GM23338 (cell line): Measurements from ENCODE around the gene IWS1. TPM values are rescaled to one million over a fixed set of nuclear protein-coding genes. Genes with fewer than 3 reads are reported as not detected.

ENCODE experiments used
- ATAC-seq: fragments of 200-7000 bp; cut with Tn5 transposase; 3 replicates; pipeline ENCODE4 v1.9.1; 2020
- DNase-seq: peaks from one replicate; pipeline ENCODE4 v3.0.0-alpha.2; 2015; ENCODE audit warnings: low spot score
- H2AFZ ChIP-seq: fragments of 200-600 bp; sonication (generic); 2 replicates; pipeline ENCODE4 v1.8.0; 2016; ENCODE audit warnings: antibody characterized with exemption, mild to moderate bottlenecking, moderate library complexity
- H3F3A ChIP-seq: fragments of 200-600 bp; sonication (generic); replicated peaks from 2 replicates; pipeline ENCODE4 v1.8.0; 2017; ENCODE audit warnings: antibody characterized with exemption, mixed run types, low read depth
- H3K27ac ChIP-seq: fragments of 200-600 bp; sonication (generic); 2 replicates; pipeline ENCODE4 v1.6.1; 2016; ENCODE audit warnings: low read depth
- H3K27me3 ChIP-seq: fragments of 200-600 bp; sonication (generic); 2 replicates; pipeline ENCODE4 v1.8.0; 2016; ENCODE audit warnings: mild to moderate bottlenecking, mixed run types, moderate library complexity; ENCODE audit not compliant: insufficient read depth
- H3K36me3 ChIP-seq: fragments of 200-600 bp; sonication (generic); 2 replicates; pipeline ENCODE4 v1.8.0; 2016; ENCODE audit warnings: mild to moderate bottlenecking; ENCODE audit not compliant: insufficient read depth
- H3K4me1 ChIP-seq: fragments of 200-600 bp; sonication (generic); 2 replicates; pipeline ENCODE4 v1.8.0; 2016; ENCODE audit warnings: mild to moderate bottlenecking, moderate library complexity; ENCODE audit not compliant: insufficient read depth
- H3K4me2 ChIP-seq: fragments of 200-600 bp; sonication (generic); 2 replicates; pipeline ENCODE4 v1.7.1; 2017; ENCODE audit warnings: mixed run types
- H3K4me3 ChIP-seq: fragments of 200-600 bp; sonication (generic); 2 replicates; pipeline ENCODE4 v1.6.1; 2016; ENCODE audit warnings: mixed run types
- H3K79me2 ChIP-seq: fragments of 200-600 bp; sonication (generic); replicated peaks from 2 replicates; pipeline ENCODE4 v1.8.0; 2017; ENCODE audit warnings: mild to moderate bottlenecking; ENCODE audit not compliant: insufficient read depth
- H3K9me2 ChIP-seq: fragments of 200-600 bp; sonication (generic); 2 replicates; pipeline ENCODE4 v1.8.0; 2017; ENCODE audit not compliant: insufficient read depth
- H4K20me1 ChIP-seq: fragments of 200-600 bp; sonication (generic); replicated peaks from 2 replicates; pipeline ENCODE4 v1.8.0; 2017; ENCODE audit warnings: mild to moderate bottlenecking; ENCODE audit not compliant: insufficient read depth
- H3K27ac Mint-ChIP-seq: 2 replicates; pipeline ENCODE4 v1.8.0; 2020; ENCODE audit warnings: inconsistent platforms, mild to moderate bottlenecking, moderate library complexity, mixed read lengths
- H3K27me3 Mint-ChIP-seq: 3 replicates; pipeline ENCODE4 v1.8.0; 2022; ENCODE audit warnings: low read depth, mild to moderate bottlenecking, moderate library complexity, mixed read lengths, inconsistent platforms; ENCODE audit not compliant: insufficient read depth, poor library complexity
- H3K36me3 Mint-ChIP-seq: 3 replicates; pipeline ENCODE4 v1.8.0; 2021; ENCODE audit warnings: low read depth, mild to moderate bottlenecking, inconsistent platforms, moderate library complexity, mixed read lengths
- H3K4me1 Mint-ChIP-seq: 3 replicates; pipeline ENCODE4 v1.8.0; 2020; ENCODE audit warnings: mild to moderate bottlenecking, inconsistent platforms, mixed read lengths
- H3K4me3 Mint-ChIP-seq: 3 replicates; pipeline ENCODE4 v1.8.0; 2021; ENCODE audit warnings: moderate library complexity, mild to moderate bottlenecking, inconsistent platforms, mixed read lengths
- H3K9me3 Mint-ChIP-seq: 3 replicates; pipeline ENCODE4 v1.8.0; 2020; ENCODE audit warnings: moderate library complexity, mild to moderate bottlenecking, inconsistent platforms, mixed read lengths
- ETS1 ChIP-seq: IDR thresholded peaks from 2 replicates; pipeline ENCODE4 v1.6.1; 2016; ENCODE audit warnings: antibody characterized with exemption
- JUNB ChIP-seq: IDR thresholded peaks from one replicate; pipeline ENCODE4 v1.6.1; 2016; ENCODE audit warnings: antibody characterized with exemption; ENCODE audit not compliant: unreplicated experiment
- NANOG ChIP-seq: IDR thresholded peaks from 2 replicates; pipeline ENCODE4 v1.6.1; 2016; ENCODE audit warnings: antibody characterized with exemption, borderline replicate concordance
- STAT1 ChIP-seq: IDR thresholded peaks from one replicate; pipeline ENCODE4 v1.6.1; 2016; ENCODE audit warnings: antibody characterized with exemption; ENCODE audit not compliant: unreplicated experiment
- polyA plus RNA-seq: library from polyadenylated mRNA; unstranded; fragments of >200 nt; fragmentation: Nextera tagmentation; extraction: Ambion mirVana; gene quantifications from 2 replicates; pipeline ENCODE4 v1.2.1, GENCODE V29; 2016
- total RNA-seq: library from RNA; depleted of rRNA; stranded (reverse); fragments of >200 nt; shearing (Covaris generic); gene quantifications from 2 replicates; pipeline ENCODE4 v1.2.3, GENCODE V29; 2014
- TF ChIP-seq, protein P1 (sequence below): fragments of 250-450 bp; sonication (Bioruptor Pico); IDR thresholded peaks from 2 replicates; pipeline ENCODE4 v1.5.0; 2020; ENCODE audit warnings: mild to moderate bottlenecking, moderate library complexity

IWS1 gene
- total and polyA plus RNA-seq, 2 experiments from 2014 or later, result 82.8 to 97.2 TPM

GRCh38 chr2:127512362-127512761, 13.9 kb downstream of the IWS1 start (continued):
- TF ChIP-seq, protein P1, sequence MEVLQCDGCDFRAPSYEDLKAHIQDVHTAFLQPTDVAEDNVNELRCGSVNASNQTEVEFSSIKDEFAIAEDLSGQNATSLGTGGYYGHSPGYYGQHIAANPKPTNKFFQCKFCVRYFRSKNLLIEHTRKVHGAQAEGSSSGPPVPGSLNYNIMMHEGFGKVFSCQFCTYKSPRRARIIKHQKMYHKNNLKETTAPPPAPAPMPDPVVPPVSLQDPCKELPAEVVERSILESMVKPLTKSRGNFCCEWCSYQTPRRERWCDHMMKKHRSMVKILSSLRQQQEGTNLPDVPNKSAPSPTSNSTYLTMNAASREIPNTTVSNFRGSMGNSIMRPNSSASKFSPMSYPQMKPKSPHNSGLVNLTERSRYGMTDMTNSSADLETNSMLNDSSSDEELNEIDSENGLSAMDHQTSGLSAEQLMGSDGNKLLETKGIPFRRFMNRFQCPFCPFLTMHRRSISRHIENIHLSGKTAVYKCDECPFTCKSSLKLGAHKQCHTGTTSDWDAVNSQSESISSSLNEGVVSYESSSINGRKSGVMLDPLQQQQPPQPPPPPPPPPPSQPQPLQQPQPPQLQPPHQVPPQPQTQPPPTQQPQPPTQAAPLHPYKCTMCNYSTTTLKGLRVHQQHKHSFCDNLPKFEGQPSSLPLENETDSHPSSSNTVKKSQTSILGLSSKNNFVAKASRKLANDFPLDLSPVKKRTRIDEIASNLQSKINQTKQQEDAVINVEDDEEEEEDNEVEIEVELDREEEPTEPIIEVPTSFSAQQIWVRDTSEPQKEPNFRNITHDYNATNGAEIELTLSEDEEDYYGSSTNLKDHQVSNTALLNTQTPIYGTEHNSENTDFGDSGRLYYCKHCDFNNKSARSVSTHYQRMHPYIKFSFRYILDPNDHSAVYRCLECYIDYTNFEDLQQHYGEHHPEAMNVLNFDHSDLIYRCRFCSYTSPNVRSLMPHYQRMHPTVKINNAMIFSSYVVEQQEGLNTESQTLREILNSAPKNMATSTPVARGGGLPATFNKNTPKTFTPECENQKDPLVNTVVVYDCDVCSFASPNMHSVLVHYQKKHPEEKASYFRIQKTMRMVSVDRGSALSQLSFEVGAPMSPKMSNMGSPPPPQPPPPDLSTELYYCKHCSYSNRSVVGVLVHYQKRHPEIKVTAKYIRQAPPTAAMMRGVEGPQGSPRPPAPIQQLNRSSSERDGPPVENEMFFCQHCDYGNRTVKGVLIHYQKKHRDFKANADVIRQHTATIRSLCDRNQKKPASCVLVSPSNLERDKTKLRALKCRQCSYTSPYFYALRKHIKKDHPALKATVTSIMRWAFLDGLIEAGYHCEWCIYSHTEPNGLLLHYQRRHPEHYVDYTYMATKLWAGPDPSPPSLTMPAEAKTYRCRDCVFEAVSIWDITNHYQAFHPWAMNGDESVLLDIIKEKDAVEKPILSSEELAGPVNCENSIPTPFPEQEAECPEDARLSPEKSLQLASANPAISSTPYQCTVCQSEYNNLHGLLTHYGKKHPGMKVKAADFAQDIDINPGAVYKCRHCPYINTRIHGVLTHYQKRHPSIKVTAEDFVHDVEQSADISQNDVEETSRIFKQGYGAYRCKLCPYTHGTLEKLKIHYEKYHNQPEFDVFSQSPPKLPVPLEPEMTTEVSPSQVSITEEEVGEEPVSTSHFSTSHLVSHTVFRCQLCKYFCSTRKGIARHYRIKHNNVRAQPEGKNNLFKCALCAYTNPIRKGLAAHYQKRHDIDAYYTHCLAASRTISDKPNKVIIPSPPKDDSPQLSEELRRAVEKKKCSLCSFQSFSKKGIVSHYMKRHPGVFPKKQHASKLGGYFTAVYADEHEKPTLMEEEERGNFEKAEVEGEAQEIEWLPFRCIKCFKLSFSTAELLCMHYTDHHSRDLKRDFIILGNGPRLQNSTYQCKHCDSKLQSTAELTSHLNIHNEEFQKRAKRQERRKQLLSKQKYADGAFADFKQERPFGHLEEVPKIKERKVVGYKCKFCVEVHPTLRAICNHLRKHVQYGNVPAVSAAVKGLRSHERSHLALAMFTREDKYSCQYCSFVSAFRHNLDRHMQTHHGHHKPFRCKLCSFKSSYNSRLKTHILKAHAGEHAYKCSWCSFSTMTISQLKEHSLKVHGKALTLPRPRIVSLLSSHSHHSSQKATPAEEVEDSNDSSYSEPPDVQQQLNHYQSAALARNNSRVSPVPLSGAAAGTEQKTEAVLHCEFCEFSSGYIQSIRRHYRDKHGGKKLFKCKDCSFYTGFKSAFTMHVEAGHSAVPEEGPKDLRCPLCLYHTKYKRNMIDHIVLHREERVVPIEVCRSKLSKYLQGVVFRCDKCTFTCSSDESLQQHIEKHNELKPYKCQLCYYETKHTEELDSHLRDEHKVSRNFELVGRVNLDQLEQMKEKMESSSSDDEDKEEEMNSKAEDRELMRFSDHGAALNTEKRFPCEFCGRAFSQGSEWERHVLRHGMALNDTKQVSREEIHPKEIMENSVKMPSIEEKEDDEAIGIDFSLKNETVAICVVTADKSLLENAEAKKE (CRISPR knock-in tag), result no peak
- TF ChIP-seq STAT1, result no peak

- H3K4me1 Mint-ChIP-seq, result peaks cover 41% of the 10 kb centered on the region
- ATAC-seq, result no peak
- peaks cover 100% of the 10 kb centered on the region for H3K79me2 ChIP-seq
These were observed 14.4 kb downstream of the IWS1 start for GRCh38 chr2:127511917-127512316.

More at GRCh38 chr2:127511917-127512316, 14.4 kb downstream of the IWS1 start:
- H3K4me2 ChIP-seq, result no peak overlapping the region
- H3K36me3 ChIP-seq, result no peaks in the 10 kb centered on the region
- no peak overlapping the region for H2AFZ ChIP-seq
- H3F3A ChIP-seq, result no peaks in the 10 kb centered on the region
- H3K4me3 Mint-ChIP-seq, result no peak overlapping the region
- H3K27me3 Mint-ChIP-seq, result peaks cover 4% of the 10 kb centered on the region
- H3K27ac ChIP-seq, result no peak overlapping the region
- no peak for TF ChIP-seq ETS1
- no peak for TF ChIP-seq NANOG
- no peak for TF ChIP-seq JUNB
- no peak for DNase-seq
- no peaks in the 10 kb centered on the region for H3K9me2 ChIP-seq
- H3K4me3 ChIP-seq, result no peak overlapping the region
- peaks cover 14% of the 10 kb centered on the region; the same call in 2 of the 3 replicates for H3K36me3 Mint-ChIP-seq
- H3K27me3 ChIP-seq, result no peaks in the 10 kb centered on the region
- peaks cover 45% of the 10 kb centered on the region for H3K4me1 ChIP-seq
- no peak overlapping the region for H3K27ac Mint-ChIP-seq
- H4K20me1 ChIP-seq, result peaks cover 95% of the 10 kb centered on the region
- H3K9me3 Mint-ChIP-seq, result no peaks in the 10 kb centered on the region
